ENCODE results near the gene CMSS1.

CMSS1 gene

DNA sequence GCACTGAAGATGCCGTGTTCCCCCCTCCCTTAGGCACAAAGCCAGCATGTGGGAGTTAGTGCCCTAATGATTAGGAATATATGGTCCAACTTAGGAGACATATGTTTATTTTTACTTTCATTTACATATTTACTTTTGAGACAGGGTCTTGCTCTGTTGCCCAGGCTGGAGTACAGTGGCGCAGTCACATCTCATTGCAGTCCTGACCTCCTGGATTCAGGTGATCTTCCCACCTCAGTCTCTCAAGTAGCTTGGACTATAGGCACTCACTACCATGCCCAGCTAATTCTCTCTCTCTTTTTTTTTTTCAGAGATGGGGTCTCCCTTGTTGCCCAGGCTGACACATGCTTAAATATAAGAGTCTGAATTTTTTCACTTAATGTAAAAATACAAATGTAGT lies 391.5 kb downstream of the CMSS1 start:
- DNase-seq (ENCODE audit: low read depth): no peak
- TF ChIP-seq, protein P1, sequence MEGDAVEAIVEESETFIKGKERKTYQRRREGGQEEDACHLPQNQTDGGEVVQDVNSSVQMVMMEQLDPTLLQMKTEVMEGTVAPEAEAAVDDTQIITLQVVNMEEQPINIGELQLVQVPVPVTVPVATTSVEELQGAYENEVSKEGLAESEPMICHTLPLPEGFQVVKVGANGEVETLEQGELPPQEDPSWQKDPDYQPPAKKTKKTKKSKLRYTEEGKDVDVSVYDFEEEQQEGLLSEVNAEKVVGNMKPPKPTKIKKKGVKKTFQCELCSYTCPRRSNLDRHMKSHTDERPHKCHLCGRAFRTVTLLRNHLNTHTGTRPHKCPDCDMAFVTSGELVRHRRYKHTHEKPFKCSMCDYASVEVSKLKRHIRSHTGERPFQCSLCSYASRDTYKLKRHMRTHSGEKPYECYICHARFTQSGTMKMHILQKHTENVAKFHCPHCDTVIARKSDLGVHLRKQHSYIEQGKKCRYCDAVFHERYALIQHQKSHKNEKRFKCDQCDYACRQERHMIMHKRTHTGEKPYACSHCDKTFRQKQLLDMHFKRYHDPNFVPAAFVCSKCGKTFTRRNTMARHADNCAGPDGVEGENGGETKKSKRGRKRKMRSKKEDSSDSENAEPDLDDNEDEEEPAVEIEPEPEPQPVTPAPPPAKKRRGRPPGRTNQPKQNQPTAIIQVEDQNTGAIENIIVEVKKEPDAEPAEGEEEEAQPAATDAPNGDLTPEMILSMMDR (IDR thresholded peaks at IDR 0.05; ENCODE audit: low read depth, low read length, missing control alignments): no peak
- in situ Hi-C loops (cut with HindIII; ENCODE audit: low sequenced_read_pairs): no loop called here
- no peak overlapping the region for H3K4me3 ChIP-seq (ENCODE audit: low read depth, low read length)

DNA sequence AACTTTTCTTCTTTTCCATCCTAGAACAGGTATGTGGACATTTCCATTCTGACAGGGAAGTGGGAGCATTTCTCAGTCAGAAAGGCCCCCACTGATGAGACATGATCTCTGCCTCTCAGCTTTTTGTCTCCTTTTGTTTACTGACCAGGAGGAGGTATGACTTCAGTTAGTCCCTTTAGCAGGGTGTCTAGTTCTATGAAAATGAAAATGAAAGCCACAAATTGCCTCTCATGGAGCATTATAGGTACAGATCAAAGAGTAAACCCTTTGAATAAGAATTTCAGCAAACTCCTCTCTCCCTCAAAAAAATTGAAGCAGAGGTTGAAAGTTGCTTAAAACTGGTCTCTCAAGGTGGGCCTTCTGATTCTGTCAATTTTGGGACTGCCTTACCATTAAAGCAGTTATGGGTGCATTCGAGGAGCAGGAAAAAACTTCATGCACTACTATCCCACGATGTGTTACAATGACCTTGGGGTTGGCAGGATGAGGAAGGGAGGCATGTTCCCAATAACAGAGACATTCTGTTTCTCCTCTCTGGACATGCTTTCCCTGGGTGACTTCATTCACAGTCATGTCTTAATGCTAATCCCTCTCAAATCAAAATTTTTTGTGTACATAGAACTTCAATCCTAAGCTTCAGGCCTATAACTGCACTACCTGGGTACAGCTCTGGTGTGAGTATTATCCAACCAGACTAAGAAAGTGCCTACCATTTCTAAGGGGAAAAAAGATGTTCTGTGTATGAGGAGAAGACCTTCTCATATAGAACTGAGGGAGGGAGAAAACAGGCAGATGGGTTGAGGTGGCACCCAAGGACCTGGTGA lies 392.5 kb downstream of the CMSS1 start:
- TF ChIP-seq, protein P1 (IDR thresholded peaks at IDR 0.05; ENCODE audit: low read depth, low read length, missing control alignments): no peak
- in situ Hi-C loops (cut with HindIII; ENCODE audit: low sequenced_read_pairs): loop anchor here (10.0 kb wide), 1 partner anchor 55 kb away; no protein-coding TSS in a partner anchor
- no peak for DNase-seq (ENCODE audit: low read depth)
- H3K4me3 ChIP-seq (ENCODE audit: low read depth, low read length): no peak overlapping the region

- TF ChIP-seq, protein P1 (IDR thresholded peaks at IDR 0.05; ENCODE audit: low read depth, low read length, missing control alignments): no peak
- in situ Hi-C loops (cut with HindIII; ENCODE audit: low sequenced_read_pairs): loop anchor here (10.0 kb wide), 1 partner anchor 56 kb away; no protein-coding TSS in a partner anchor
- DNase-seq (ENCODE audit: low read depth): peak; percentile 94
- no peak overlapping the region for H3K4me3 ChIP-seq (ENCODE audit: low read depth, low read length)
Observed at GRCh38 chr3:100210772-100211135, 393.1 kb downstream of the CMSS1 start.

- in situ Hi-C loops (cut with HindIII; ENCODE audit: low sequenced_read_pairs): loop anchor here (10.0 kb wide), 1 partner anchor 59 kb away; no protein-coding TSS in a partner anchor
- TF ChIP-seq, protein P1 (IDR thresholded peaks at IDR 0.05; ENCODE audit: low read depth, low read length, missing control alignments): no peak
- no peak overlapping the region for H3K4me3 ChIP-seq (ENCODE audit: low read depth, low read length)
- peak; percentile 40 for DNase-seq (ENCODE audit: low read depth)
Observed at GRCh38 chr3:100213891-100214573, 396.4 kb downstream of the CMSS1 start.

DNA sequence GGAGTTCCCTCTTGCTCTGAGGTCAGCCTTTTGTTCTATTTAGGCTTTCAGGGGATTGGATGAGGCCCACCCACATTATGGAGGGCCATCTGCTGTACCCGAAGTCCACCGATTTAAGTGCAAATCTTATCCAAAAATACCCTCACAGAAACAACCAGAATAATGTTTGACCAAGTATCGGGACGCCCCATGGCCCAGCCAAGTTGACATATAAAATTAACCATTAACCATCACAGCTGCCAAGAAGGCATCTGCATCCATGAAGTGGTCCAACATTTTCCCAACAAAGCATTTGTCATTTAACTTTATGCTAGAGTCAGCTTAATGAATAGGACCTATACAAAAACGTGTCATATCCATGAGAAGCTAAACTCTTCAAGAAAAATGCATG lies 396.9 kb downstream of the CMSS1 start:
- in situ Hi-C loops (cut with HindIII; ENCODE audit: low sequenced_read_pairs): loop anchor here (10.0 kb wide), 1 partner anchor 60 kb away; no protein-coding TSS in a partner anchor
- no peak overlapping the region for H3K4me3 ChIP-seq (ENCODE audit: low read depth, low read length)
- TF ChIP-seq, protein P1 (IDR thresholded peaks at IDR 0.05; ENCODE audit: low read depth, low read length, missing control alignments): no peak
- DNase-seq (ENCODE audit: low read depth): no peak

GRCh38 chr3:100216713-100217112 lies 399.1 kb downstream of the CMSS1 start:
- no peak overlapping the region for H3K4me3 ChIP-seq (ENCODE audit: low read depth, low read length)
- in situ Hi-C loops (cut with HindIII; ENCODE audit: low sequenced_read_pairs): loop anchor here (10.0 kb wide), 1 partner anchor 62 kb away; no protein-coding TSS in a partner anchor
- DNase-seq (ENCODE audit: low read depth): no peak
- TF ChIP-seq, protein P1 (IDR thresholded peaks at IDR 0.05; ENCODE audit: low read depth, low read length, missing control alignments): no peak
